ENCODE data around the gene PRM3. TPM values are rescaled to one million over a fixed set of nuclear protein-coding genes. Genes with fewer than 3 reads are reported as not detected.

The PRM3 gene
- polyA plus RNA-seq, 1 experiment = not detected

DNA sequence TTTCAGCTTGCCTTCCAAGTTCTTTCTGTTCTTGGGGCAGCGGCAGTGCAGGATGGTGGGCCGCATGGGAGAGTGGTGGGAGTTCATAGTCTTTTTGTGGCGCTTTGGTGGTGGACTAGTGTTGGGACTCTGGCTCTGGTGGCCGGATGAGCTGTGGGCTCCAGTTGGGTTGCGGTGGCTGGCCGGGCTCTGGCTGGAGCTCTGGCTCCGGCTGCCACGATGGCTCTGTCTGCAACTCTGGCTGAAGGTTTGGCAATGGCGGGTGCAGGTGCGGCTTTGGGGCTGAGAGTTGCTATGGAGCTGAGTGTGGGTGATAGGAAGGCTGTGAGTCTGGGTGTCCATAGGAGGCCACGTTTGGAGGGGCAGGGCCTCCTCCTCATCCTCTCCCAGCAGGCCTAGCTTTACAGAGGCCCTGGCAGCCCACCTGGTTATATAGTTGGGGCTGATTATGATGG is 4.5 kb downstream of the PRM3 start, which contains the start of gene TNP2:
Gene TNP2, minus strand, starts transcription at position 405 of the 455 bp plus-strand sequence. Its CDS starts 63 bp downstream, at position 342.
- Histone ChIP-seq H3K4me3 (ENCODE audit: low read depth, low read length) (no peak within 1 kb of the TSS), H3K27me3 (ENCODE audit: control insufficient read depth, insufficient read depth, low read length) (no peaks in the 10 kb centered on the region), H3K36me3 (ENCODE audit: control insufficient read depth, insufficient read depth, low read length) (no peaks in the 10 kb centered on the region)
- no peak for DNase-seq (ENCODE audit: low read depth)
- TF ChIP-seq, protein P1, sequence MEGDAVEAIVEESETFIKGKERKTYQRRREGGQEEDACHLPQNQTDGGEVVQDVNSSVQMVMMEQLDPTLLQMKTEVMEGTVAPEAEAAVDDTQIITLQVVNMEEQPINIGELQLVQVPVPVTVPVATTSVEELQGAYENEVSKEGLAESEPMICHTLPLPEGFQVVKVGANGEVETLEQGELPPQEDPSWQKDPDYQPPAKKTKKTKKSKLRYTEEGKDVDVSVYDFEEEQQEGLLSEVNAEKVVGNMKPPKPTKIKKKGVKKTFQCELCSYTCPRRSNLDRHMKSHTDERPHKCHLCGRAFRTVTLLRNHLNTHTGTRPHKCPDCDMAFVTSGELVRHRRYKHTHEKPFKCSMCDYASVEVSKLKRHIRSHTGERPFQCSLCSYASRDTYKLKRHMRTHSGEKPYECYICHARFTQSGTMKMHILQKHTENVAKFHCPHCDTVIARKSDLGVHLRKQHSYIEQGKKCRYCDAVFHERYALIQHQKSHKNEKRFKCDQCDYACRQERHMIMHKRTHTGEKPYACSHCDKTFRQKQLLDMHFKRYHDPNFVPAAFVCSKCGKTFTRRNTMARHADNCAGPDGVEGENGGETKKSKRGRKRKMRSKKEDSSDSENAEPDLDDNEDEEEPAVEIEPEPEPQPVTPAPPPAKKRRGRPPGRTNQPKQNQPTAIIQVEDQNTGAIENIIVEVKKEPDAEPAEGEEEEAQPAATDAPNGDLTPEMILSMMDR (IDR thresholded peaks at IDR 0.05; ENCODE audit: insufficient read depth, low read depth, low read length) = no peak
- ChIA-PET POLR2A (no interaction called here), CTCF (interaction anchor here (0.9 to 2.5 kb wide), 4 partner anchors 12 to 306 kb away, joined by 3 to 8 read pairs (median 4); partner anchors contain the start of gene SOCS1)

- ChIA-PET POLR2A (no interaction called here), CTCF (interaction anchor here (1.0 kb wide), 1 partner anchor 91 kb away, joined by 3 read pairs; no protein-coding TSS in a partner anchor)
- H3K36me3 ChIP-seq (ENCODE audit: control insufficient read depth, insufficient read depth, low read length) = no peaks in the 10 kb centered on the region
These were observed 8.3 kb downstream of the PRM3 start for GRCh38 chr16:11265124-11265523.

DNA sequence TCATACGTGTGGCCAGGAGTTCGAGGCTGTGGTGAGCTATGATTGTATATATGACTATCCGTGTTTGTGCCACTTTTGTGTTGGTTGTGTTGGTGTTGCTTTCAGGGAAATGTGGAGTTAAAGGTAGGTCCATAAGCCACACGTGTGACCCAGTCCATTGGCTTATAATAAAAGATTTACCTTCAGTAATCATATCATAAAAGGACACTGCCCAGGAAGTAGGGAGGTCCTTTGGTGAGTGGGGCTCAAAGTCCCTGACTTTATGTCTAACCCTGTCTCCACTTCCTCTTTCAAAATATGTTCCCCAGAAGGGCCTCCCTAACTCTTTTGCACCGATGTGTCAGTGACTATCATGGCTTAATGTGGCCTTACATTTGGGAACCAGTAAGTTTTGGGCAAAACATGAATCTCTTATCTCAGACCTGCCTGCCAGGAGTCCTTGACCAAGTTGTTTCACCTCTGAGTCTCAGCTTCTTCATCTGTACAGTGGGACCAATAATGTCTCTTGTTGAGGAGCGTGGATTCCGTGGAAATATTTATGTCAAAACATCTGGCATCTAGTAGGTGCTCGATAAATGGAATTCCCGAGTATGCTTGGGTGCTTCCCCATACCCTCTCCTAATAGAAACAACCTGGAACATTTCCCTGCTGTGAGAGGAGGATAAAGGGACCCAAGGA is 9.1 kb downstream of the PRM3 start:
- TF ChIP-seq, protein P1 (IDR thresholded peaks at IDR 0.05; ENCODE audit: insufficient read depth, low read depth, low read length) = no peak
- ChIA-PET CTCF (interaction anchor here (0.6 to 1.2 kb wide), 3 partner anchors 9 to 92 kb away, joined by 3 read pairs; partner anchors contain the start of gene PRM3), POLR2A (no interaction called here)

More at GRCh38 chr16:11265124-11265523, 8.3 kb downstream of the PRM3 start:
- TF ChIP-seq, protein P1 (IDR thresholded peaks at IDR 0.05; ENCODE audit: insufficient read depth, low read depth, low read length) = no peak
- Histone ChIP-seq H3K4me3 (ENCODE audit: low read depth, low read length) (no peak overlapping the region), H3K27me3 (ENCODE audit: control insufficient read depth, insufficient read depth, low read length) (no peaks in the 10 kb centered on the region; the same call in 1 of the 2 replicates)
- DNase-seq (ENCODE audit: low read depth) = no peak

GRCh38 chr16:11263737-11264136 is 9.7 kb downstream of the PRM3 start:
- no peak overlapping the region for H3K4me3 ChIP-seq (ENCODE audit: low read depth, low read length)
- CTCF ChIA-PET = interaction anchor here (0.6 to 1.2 kb wide), 2 partner anchors 9 to 90 kb away, joined by 3 read pairs; partner anchors contain the start of gene PRM3
- no peaks in the 10 kb centered on the region for H3K36me3 ChIP-seq (ENCODE audit: control insufficient read depth, insufficient read depth, low read length)

More for the DNA sequence above, 9.1 kb downstream of the PRM3 start:
- DNase-seq (ENCODE audit: low read depth) = no peak
- Histone ChIP-seq H3K36me3 (ENCODE audit: control insufficient read depth, insufficient read depth, low read length) (no peaks in the 10 kb centered on the region), H3K4me3 (ENCODE audit: low read depth, low read length) (no peak overlapping the region), H3K27me3 (ENCODE audit: control insufficient read depth, insufficient read depth, low read length) (no peaks in the 10 kb centered on the region; the same call in 1 of the 2 replicates)

GRCh38 chr16:11262915-11263314 is 10.5 kb downstream of the PRM3 start:
- Histone ChIP-seq H3K36me3 (ENCODE audit: control insufficient read depth, insufficient read depth, low read length) (no peaks in the 10 kb centered on the region), H3K27me3 (ENCODE audit: control insufficient read depth, insufficient read depth, low read length) (no peaks in the 10 kb centered on the region; the same call in 1 of the 2 replicates), H3K4me3 (ENCODE audit: low read depth, low read length) (no peak overlapping the region)
- POLR2A ChIA-PET = no interaction called here
- CTCF ChIA-PET = interaction anchor here (0.6 to 8.9 kb wide), 3 partner anchors 10 to 93 kb away, joined by 3 to 112 read pairs (median 3); partner anchors contain the start of gene PRM3
- no peak for DNase-seq (ENCODE audit: low read depth)
- TF ChIP-seq, protein P1 (IDR thresholded peaks at IDR 0.05; ENCODE audit: insufficient read depth, low read depth, low read length) = no peak

More at GRCh38 chr16:11263737-11264136, 9.7 kb downstream of the PRM3 start:
- H3K27me3 ChIP-seq (ENCODE audit: control insufficient read depth, insufficient read depth, low read length) = no peaks in the 10 kb centered on the region; the same call in 1 of the 2 replicates
- no peak for DNase-seq (ENCODE audit: low read depth)
- TF ChIP-seq, protein P1 (IDR thresholded peaks at IDR 0.05; ENCODE audit: insufficient read depth, low read depth, low read length) = no peak
- POLR2A ChIA-PET = no interaction called here
